Urothelium cell line (cell line): ENCODE results near the gene MFSD12.
"Not testable (repeated sequence)": the region's sequence is repeated elsewhere in the genome, so short reads cannot be mapped to it uniquely, and the experiment has no call there.

Experiments used
- DNase-seq: peaks from one replicate; pipeline ENCODE4 v3.0.0; 2011; ENCODE audit warnings: low spot score, mixed read lengths
- FAIRE-seq: peaks from 2 replicates; lab custom pipeline; 2011; peaks lifted over from hg19 to GRCh38; lab: Jason Lieb, UNC

The MFSD12 gene

DNA sequence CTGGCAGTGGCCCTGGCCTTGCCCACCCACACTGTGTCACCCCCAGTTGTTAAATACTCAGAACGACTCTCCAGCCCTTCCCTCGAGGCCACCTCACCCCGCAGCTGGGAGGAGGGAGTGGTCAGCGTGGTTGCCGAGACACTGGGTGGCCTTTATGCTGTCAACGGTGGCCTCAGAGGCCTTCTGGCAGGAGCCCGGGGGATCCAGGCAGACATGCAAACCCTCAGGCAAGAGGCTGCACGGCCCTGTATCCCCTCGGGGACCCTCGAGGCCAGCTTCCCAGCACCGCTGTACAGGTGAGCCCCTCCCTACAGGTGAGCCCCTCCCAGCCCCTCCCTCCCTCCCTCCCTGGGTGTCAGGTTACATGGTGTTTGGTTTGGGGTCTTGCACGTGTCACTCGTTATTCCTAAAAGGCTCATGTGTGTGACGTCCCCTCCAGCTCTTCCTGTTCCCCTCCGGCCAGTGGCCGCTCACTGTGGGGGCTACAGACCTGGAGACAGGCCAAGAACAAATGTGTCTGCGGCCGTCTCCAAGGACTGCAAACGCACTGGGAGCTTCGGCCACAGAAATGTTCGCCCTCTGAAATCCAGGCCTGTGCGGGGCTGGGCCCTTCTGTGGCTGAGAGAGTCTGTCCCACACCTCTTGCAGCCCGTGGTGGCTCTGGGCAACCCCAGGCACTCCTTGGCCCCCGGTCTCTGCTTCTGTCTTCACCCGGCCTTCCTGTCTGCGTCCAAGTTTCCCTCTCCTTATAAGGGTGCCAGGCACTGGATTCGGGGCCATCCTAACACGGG, 18.2 kb downstream of the MFSD12 start, which contains the start of gene TEKTIP1:
Gene TEKTIP1 (plus strand): TSS at position 210 of the 791 bp plus-strand sequence. CDS start 4 bp downstream, at position 214.
- DNase-seq (no peak), FAIRE-seq (no peak)

DNA sequence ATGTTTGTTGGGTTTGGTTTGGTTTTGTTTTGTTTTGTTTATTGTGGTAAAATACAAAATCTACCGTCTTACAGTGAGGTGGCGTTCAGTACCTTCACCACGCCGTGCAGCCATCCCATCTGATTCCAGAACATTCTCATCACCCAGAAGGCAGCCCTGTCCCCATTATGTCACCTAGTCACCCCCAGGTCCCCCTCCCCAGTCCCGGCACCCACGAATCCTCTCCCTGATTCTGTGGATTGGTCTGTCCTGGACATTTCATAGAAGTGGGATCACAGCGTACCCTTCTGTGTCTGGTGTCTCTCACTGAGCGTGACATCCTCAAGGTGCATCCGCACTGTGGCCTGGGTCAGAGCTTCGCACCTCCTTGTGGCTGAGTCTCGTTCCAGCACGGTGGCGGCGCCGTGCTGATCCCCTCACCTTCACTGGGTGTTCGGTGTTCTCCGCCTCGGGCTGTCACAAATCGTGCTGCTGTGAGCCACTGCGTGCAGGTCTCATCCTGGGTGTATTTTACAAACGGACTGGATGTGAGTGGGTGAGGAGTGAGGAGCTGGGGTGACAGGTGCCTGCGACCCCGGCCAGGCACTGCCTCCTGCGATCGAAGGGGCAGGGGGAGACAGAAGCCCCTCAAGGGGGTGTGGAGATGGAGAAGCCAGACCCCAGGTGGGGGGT, 19.0 kb downstream of the MFSD12 start:
- DNase-seq, result no peak
- no peak for FAIRE-seq

DNA sequence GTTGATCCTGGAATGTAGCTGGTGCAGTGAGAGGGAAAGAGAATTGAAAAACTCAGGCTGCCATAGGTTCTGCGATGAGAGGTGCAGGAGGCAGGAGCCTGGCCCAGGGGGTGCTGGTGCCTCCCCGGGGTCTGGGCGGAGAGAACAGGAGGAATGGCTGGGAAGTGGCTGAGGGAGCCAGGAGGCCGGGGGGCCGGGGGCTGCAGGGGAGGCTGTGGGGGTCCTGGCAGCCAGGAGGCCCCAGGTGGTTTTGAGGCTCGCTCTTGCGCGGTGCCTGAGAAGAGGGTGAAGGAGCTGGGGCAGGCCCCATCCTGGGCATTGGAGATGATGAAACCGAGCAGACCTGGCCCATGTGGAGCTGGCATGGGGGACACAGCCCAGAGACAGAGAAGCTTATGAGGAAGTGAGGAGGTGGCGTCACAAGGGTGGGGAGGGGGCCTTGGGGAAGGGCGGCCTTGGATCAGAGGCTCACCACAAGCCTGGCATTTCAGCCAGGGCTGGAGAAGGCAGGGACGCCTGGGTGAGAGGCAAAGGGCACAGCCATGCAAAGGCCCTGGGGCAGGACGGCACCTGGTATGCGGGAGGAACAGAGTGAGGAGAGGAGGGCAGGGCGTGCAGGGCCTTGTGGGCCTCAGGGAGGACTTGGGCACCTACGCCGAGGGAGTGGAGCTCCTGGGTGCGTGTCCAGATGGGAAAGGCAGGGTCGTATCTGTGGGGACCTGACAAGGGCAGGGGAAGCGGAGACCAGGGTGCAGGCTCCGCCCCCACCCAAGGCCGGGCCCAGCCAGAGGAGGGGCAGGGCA, 19.7 kb downstream of the MFSD12 start:
- no peak for DNase-seq
- no peak for FAIRE-seq

DNA sequence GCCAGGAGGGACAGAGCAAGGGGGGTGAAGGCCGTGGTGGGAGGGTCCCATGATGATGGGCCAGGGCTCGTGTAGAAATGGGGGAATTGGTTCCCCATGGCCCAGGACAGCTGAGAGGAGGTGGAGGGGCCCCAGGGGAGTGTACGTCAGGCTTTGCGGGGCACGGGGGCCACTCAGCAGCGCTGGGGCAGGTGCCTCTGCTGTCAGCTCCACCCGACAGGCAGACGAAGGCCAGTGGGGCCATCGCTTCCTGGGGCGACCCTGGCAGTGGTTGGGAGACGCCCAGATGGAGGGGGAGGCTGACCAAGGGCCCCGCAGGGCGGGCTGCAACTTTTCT, 20.3 kb downstream of the MFSD12 start:
- FAIRE-seq (no peak), DNase-seq (no peak)

DNA sequence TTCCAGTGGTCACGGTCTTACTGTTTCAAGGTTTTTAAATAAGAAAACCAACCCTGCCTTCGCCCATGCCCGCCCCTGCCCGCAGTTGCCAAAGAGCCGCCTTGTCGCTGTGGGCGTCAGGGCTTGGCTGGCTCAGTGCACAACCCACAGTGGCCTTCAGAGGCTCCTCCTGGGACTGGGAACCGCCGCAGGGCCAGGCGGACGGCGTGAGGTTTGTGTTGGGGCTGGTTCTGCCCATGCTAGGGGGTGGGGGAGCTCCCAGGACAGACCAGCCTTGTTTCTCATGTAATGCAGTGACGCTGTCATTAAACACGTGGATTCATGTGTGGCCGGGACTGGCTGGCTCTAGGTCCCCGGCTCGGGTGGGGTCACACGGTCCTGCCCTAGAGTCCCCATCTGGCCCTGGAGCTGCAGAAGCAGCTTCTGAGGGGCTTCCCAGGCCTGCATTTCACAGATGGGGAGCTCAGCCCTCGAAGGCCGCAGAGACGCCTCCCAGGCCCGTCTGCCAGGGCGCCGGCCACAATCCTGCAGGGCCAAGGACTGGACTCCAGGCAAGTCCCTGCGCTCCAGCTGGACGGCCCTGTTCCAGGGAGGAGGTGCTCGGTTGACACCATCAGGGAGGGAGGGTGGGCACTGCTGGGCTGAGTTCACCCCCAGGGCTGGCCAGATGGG, 20.8 kb downstream of the MFSD12 start:
- DNase-seq (no peak), FAIRE-seq (no peak)

DNA sequence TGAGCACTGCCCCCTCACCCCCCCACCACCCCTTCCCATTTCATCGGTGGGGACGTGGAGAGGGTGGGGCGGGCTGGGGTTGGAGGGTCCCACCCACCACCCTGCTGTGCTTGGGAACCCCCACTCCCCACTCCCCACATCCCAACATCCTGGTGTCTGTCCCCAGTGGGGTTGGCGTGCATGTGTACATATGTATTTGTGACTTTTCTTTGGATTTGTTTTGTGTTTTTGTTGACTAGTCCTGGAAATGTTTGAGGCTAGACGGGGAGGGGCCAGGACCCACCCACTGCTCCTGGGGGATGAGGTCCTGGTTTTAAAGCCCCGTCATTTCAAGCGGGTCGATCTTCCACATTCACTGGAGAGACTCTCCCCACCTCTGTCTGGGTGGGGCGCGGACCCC, 21.4 kb downstream of the MFSD12 start:
- no peak for FAIRE-seq

DNA sequence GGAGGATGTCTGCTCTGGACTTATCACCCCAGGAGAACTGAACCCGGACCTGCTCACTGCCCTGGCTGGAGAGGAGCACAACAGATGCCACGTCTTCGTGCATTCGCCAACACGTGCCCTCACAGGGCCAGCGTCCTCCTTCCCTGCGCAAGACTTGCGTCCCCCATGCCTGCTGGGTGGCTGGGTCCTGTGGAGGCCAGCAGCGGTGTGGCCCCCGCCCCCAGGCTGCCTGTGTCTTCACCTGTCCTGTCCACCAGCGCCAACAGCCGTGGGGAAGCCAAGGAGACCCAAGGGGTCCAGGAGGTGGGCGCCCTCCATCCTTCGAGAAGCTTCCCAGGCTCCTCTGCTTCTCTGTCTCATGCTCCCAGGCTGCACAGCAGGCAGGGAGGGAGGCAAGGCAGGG, 21.8 kb downstream of the MFSD12 start:
- DNase-seq (no peak), FAIRE-seq (no peak)

More for the DNA sequence above, 21.4 kb downstream of the MFSD12 start:
- DNase-seq, result no peak

DNA sequence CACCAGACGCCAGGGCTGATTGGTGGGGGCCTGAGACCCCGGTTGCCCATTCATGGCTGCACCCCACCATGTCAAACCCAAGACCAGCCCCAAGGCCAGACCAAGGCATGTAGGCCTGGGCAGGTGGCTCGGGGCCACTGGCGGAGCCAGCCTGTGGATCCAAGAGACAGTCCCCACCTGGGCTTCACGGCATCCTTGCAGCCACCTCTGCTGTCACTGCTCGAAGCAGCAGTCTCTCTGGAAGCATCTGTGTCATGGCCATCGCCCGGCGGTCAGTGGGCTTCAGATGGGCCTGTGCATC, 22.2 kb downstream of the MFSD12 start:
- FAIRE-seq, result no peak
- no peak for DNase-seq

DNA sequence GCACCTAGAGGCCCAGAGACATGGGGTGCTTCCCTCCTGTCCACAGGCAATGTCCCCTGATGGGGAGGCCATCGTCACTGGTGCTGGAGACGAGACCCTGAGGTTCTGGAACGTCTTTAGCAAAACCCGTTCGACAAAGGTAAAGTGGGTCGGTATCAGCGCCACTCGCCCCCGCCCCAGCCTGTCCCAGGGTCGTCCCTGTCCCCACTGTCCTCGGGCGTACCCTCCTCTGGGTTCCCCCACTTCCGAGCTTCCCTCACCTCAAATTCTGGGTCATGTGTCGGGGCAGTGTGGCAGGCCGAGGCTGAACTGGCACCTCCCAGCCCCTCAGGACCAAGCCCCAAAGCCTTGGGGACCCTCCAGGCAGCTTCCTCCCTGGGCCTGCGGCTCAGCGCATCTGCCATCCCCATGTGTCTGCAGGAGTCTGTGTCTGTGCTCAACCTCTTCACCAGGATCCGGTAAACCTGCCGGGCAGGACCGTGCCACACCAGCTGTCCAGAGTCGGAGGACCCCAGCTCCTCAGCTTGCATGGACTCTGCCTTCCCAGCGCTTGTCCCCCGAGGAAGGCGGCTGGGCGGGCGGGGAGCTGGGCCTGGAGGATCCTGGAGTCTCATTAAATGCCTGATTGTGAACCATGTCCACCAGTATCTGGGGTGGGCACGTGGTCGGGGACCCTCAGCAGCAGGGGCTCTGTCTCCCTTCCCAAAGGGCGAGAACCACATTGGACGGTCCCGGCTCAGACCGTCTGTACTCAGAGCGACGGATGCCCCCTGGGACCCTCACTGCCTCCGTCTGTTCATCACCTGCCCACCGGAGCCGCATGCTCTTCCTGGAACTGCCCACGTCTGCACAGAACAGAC, 22.8 kb downstream of the MFSD12 start:
- no peak for FAIRE-seq
- no peak for DNase-seq

DNA sequence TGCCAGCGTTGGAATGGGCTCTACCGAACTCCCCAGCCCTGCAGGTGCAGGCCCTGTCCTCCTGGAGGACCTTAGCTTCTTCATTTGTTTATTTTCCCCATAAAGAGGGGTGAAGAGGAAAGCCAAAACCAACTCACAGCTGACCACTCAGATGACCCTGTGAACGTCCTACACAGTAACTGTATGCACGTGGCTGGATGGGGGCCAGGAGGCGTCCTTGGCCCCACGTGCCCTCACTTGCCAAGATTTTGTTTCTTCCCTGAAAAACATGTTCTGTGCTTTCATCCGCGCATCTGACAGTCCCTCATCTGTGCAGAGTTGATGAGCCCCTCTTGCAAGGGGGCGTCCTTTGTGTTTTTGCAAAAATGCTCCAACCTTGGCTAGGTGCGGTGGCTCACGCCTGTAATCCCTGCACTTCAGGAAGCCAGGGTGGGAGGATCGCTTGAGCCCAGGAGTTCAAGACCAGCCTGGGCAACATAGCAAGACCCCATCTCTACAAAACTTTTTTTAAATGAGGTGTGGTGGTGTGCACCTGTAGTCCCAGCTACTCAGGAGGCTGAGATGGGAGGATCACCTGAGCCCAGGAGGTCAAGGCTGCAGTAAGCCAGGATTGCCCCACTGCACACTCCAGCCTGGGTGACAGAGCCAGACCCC, 23.7 kb downstream of the MFSD12 start:
- no peak for DNase-seq
- FAIRE-seq, result no peak

DNA sequence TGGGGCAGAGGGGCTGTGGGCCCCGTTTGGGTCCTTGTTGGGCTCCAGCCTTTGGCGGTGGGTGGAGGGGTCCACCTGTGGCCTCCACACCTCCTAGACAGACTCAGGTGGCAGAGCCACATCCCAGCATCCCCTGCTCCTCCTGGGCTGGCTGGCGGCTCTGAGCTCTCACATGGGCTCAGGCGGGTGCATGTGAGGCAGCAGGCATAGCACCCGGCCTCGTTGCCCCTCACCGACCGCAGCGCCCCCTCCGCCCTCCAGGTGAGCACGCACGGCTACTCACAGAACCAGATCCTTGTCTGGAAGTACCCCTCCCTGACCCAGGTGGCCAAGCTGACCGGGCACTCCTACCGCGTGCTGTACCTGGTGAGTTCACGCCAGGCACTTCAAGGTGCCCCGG, 24.4 kb downstream of the MFSD12 start:
- no peak for FAIRE-seq
- DNase-seq, result no peak

DNA sequence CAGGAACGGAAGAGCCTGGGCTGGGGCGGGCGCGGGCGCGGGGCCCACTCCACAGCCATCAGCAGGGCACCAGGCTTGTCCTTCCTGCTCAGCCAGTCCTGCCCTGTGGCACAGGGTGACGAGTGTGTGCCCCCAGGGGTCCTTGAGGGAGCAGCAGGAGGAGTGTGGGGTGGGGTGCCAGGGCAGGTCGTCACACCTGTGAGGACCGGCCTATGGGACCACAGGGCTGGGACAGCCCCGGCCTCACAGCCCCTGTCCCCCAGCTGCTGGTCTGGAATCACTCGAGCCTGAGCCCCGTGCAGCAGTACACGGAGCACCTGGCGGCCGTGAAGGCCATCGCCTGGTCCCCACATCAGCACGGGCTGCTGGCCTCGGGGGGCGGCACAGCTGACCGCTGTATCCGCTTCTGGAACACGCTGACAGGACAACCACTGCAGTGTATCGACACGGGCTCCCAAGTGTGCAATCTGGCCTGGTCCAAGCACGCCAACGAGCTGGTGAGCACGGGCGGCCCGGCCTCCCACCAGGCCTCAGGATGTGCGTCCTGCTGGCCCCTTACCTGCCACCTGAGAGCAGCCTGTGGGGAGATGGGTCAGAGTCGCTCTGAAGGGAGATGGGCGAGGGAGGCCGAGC, 25.1 kb downstream of the MFSD12 start:
- DNase-seq (no peak), FAIRE-seq (no peak)

DNA sequence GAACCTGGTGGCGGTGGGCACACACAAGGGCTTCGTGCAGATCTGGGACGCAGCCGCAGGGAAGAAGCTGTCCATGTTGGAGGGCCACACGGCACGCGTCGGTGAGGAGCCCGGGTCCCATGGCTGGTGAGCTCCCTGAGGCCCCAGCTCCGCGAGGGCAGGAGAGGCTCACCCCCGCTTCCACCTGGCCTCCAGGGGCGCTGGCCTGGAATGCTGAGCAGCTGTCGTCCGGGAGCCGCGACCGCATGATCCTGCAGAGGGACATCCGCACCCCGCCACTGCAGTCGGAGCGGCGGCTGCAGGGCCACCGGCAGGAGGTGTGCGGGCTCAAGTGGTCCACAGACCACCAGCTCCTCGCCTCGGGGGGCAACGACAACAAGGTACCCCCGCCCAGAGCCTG, 25.7 kb downstream of the MFSD12 start:
- FAIRE-seq, result no peak

DNA sequence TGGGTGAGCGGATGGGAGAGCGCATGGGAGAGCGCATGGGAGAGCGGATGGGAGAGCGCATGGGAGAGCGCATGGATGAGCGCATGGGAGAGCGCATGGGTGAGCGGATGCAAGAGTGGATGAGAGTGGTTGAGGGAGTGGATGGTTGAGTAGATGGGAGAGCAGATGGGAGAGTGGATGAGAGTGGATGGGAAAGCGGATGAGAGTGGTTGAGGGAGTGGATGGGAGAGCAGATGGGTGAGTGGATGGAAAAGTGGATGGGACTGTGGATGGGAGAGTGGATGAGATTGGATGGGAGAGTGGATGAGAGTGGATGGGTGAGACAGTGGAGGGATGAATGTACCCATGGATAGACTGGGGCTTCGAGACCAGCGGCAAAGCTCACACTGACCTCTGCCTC, 27.0 kb downstream of the MFSD12 start:
- FAIRE-seq (no peak), DNase-seq (no peak)

More for the DNA sequence above, 25.7 kb downstream of the MFSD12 start:
- no peak for DNase-seq

DNA sequence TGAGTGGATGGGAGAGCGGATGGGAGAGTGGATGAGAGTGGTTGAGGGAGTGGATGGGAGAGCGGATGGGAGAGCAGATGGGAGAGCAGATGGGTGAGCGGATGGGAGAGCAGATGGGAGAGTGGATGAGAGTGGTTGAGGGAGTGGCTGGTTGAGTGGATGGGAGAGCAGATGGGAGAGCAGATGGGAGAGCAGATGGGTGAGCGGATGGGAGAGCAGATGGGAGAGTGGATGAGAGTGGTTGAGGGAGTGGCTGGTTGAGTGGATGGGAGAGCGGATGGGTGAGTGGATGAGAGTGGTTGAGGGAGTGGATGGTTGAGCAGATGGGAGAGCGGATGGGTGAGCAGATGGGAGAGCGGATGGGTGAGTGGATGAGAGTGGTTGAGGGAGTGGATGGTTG, 28.1 kb downstream of the MFSD12 start:
- not testable (repeated sequence) for FAIRE-seq

DNA sequence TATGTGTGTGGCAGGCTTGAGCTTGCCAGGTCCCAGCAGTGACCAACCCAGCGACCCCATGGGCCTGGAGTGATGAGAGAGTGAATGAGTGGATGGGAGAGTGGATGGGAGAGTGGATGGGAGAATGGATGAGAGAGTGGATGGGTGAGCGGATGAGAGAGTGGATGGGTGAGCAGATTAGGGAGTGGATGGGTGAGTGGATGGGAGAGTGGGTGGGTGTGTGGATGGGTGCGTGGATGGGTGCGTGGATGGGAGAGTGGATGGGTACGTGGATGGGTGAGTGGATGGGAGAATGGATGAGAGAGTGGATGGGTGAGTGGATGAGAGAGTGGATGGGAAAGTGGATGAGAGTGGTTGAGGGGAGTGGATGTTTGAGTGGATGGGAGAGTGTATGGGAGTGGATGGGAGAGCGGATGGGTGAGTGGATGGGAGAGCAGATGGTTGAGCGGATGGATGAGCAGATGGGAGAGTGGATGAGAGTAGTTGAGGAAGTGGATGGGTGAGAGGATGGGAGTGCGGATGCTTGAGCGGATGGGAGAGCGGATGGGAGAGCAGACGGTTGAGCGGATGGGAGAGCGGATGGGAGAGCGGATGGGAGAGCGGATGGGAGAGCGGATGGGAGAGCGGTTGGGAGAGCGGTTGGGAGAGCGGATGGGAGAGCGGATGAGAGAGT, 28.7 kb downstream of the MFSD12 start:
- DNase-seq (no peak), FAIRE-seq (no peak)

More for the DNA sequence above, 28.1 kb downstream of the MFSD12 start:
- not testable (repeated sequence) for DNase-seq

DNA sequence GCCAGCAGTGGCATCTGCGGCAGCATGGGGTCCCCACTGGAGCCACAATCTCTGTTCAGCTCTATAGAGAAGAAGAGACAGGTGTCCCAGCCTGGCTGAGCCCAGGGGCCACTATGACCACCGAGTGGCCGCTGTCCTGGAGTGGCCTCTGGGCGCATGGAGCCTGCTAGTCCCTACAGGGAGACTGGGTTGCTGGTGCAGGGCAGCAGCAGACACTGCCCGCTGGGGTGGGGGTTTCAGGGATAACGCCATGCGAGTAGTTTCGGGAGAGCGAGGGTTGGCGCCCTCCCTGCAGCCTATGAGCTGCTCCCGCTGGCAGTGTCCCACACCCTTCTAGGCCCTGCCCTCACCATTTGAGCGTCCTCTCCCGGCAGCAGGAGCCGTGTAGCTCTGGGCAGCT, 29.3 kb downstream of the MFSD12 start:
- FAIRE-seq (no peak), DNase-seq (no peak)

DNA sequence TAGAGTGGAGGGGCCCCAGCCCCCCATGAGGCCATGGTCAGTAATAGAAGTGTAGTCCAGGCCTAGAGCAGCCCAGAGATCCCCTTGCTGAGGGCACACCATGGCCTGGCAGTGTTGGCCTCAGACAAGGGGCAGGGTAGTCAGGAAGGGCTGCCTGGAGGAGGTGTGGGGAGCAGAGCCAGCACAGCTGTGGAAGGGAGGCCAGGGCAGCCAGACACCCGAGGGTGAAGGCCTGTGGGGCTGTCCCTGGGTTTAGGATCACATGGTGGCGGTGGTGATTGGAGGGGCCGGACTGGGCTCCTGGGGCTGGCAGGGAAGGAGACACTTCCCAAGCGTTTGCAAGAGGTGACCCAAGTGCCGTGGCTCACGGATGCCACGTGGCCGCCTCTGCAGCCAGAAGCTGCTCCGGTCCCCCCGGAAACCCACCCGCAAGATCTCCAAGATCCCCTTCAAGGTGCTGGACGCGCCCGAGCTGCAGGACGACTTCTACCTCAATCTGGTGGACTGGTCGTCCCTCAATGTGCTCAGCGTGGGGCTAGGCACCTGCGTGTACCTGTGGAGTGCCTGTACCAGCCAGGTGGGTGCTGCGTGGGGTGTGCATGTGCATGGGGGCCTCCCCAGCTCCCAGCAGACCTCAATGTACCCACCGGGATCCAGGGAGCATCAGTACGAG, 30.0 kb downstream of the MFSD12 start:
- no peak for FAIRE-seq
- DNase-seq, result no peak
